A549 (cell line): ENCODE results near the gene HBS1L. TPM values are rescaled to one million over a fixed set of nuclear protein-coding genes. Genes with fewer than 3 reads are reported as not detected.

Experiments
- ATAC-seq, 2 experiments: fragments of 200-7000 bp in 1 of 2; fragments of >200 bp in 1 of 2; cut with Nextera tagmentation in 1 of 2; cut with Tn5 transposase in 1 of 2; 3 replicates each; pipeline versions ENCODE4 v1.8.0 to v1.9.1; 2018 to 2020; ENCODE audit warnings: mild to moderate bottlenecking in 1 of 2, moderate library complexity in 1 of 2
- CTCF ChIA-PET: fragments of 300-600 bp; sonication (Branson Sonifier 250); formaldehyde crosslinking; extraction: SDS; loops from one replicate; lab custom pipeline; 2021; ENCODE audit warnings: antibody characterized with exemption, inconsistent platforms; lab: Yijun Ruan, JAX
- POLR2A ChIA-PET: fragments of 350-600 bp; formaldehyde crosslinking; extraction: SDS; loops from one replicate; lab custom pipeline; 2021; ENCODE audit warnings: antibody characterized with exemption, inconsistent platforms; lab: Yijun Ruan, JAX
- DNase-seq, 2 experiments: peaks; one replicate each; pipeline versions ENCODE4 v3.0.0 to v3.0.0-alpha.2; 2011 to 2016; ENCODE audit warnings: low read depth in 1 of 2, low spot score in 1 of 2
- FAIRE-seq: peaks from 2 replicates; lab custom pipeline; 2011; peaks lifted over from hg19 to GRCh38; lab: Jason Lieb, UNC
- H3K27ac ChIP-seq, 2 experiments: fragments of >200 bp; sonication (Bioruptor Twin); formaldehyde crosslinking; 3 replicates each; pipeline ENCODE4 v1.5.1; 2016 to 2017
- H3K4me1 ChIP-seq: fragments of >200 bp; sonication (Bioruptor Twin); formaldehyde crosslinking; 3 replicates; pipeline ENCODE4 v1.6.1; 2016
- H3K4me2 ChIP-seq: fragments of >200 bp; sonication (Bioruptor Twin); formaldehyde crosslinking; 3 replicates; pipeline ENCODE4 v1.6.1; 2016
- H3K4me3 ChIP-seq: fragments of >200 bp; sonication (Bioruptor Twin); formaldehyde crosslinking; 3 replicates; pipeline ENCODE4 v1.5.1; 2016
- H3K9me3 ChIP-seq: fragments of >200 bp; sonication (Bioruptor Twin); formaldehyde crosslinking; 3 replicates; pipeline ENCODE4 v1.6.1; 2016
- CBX2 ChIP-seq: fragments of 200-600 bp; sonication (generic); IDR thresholded peaks from 2 replicates; pipeline ENCODE4 v1.6.1; 2016; ENCODE audit warnings: low read depth, mild to moderate bottlenecking, borderline replicate concordance
- CHD2 ChIP-seq: fragments of 150-350 bp; IDR thresholded peaks from 2 replicates; pipeline ENCODE4 v1.6.1; 2014; ENCODE audit warnings: low read length; ENCODE audit not compliant: partially characterized antibody
- EP300 ChIP-seq, 2 experiments: fragments of >200 bp; sonication (Bioruptor Twin); formaldehyde crosslinking; IDR thresholded peaks; 2 replicates in 1 of 2; 3 replicates in 1 of 2; pipeline ENCODE4 v1.6.1; 2016 to 2017
- FOSB ChIP-seq: fragments of 250-450 bp; sonication (Bioruptor Pico); IDR thresholded peaks from 2 replicates; pipeline ENCODE4 v1.5.0; 2020; ENCODE audit warnings: mild to moderate bottlenecking, moderate library complexity
- FOSL2 ChIP-seq, 2 experiments: fragments of 450-650 bp in 1 of 2; fragments of >200 bp in 1 of 2; sonication (Bioruptor Twin) in 1 of 2; formaldehyde crosslinking; IDR thresholded peaks; 2 replicates each; pipeline versions ENCODE4 v1.5.0 to v1.6.1; 2016 to 2020; ENCODE audit warnings: mild to moderate bottlenecking in 1 of 2, moderate library complexity in 1 of 2
- FOXS1 ChIP-seq: fragments of 250-450 bp; sonication (Bioruptor Pico); IDR thresholded peaks from 2 replicates; pipeline ENCODE4 v1.5.0; 2020; ENCODE audit warnings: mild to moderate bottlenecking, moderate library complexity
- HDAC2 ChIP-seq: fragments of 200-600 bp; sonication (generic); IDR thresholded peaks from 2 replicates; pipeline ENCODE4 v1.6.1; 2016
- HEYL ChIP-seq: fragments of 250-450 bp; sonication (Bioruptor Pico); IDR thresholded peaks from 2 replicates; pipeline ENCODE4 v1.8.0; 2021; ENCODE audit warnings: mild to moderate bottlenecking, moderate library complexity
- JUN ChIP-seq, 2 experiments: fragments of >200 bp; sonication (Bioruptor Twin); formaldehyde crosslinking; IDR thresholded peaks; 2 replicates in 1 of 2; 3 replicates in 1 of 2; pipeline ENCODE4 v1.6.1; 2016 to 2017
- MAFK ChIP-seq: fragments of 450-650 bp; IDR thresholded peaks from 2 replicates; pipeline ENCODE4 v1.6.1; 2014; ENCODE audit not compliant: partially characterized antibody
- NPAS2 ChIP-seq: fragments of 250-450 bp; sonication (Bioruptor Pico); IDR thresholded peaks from 2 replicates; pipeline ENCODE4 v1.8.0; 2022; ENCODE audit warnings: mild to moderate bottlenecking, moderate library complexity, borderline replicate concordance
- NR3C1 ChIP-seq: fragments of >200 bp; sonication (Bioruptor Twin); formaldehyde crosslinking; IDR thresholded peaks from 3 replicates; pipeline ENCODE4 v1.6.1; 2017
- POLR2AphosphoS2 ChIP-seq: conservative IDR thresholded peaks from 2 replicates; pipeline ENCODE4 v1.6.1; 2012; ENCODE audit warnings: low read length, improper control_type of control experiment, inconsistent platforms
- RNF2 ChIP-seq: fragments of 200-600 bp; sonication (generic); IDR thresholded peaks from 2 replicates; pipeline ENCODE4 v1.6.1; 2016; ENCODE audit warnings: low read depth, mild to moderate bottlenecking, antibody characterized with exemption, moderate library complexity, borderline replicate concordance
- SMC3 ChIP-seq: fragments of >200 bp; sonication (Bioruptor Twin); formaldehyde crosslinking; IDR thresholded peaks from 3 replicates; pipeline ENCODE4 v1.6.1; 2018; ENCODE audit warnings: inconsistent platforms
- SREBF2 ChIP-seq: fragments of 450-650 bp; IDR thresholded peaks from 2 replicates; pipeline ENCODE4 v1.6.1; 2014; ENCODE audit warnings: mild to moderate bottlenecking, moderate library complexity
- ZFP36 ChIP-seq: fragments of 450-650 bp; IDR thresholded peaks from 2 replicates; pipeline ENCODE4 v1.6.1; 2014; ENCODE audit warnings: borderline replicate concordance; ENCODE audit not compliant: partially characterized antibody
- ZSCAN20 ChIP-seq: fragments of 250-450 bp; sonication (Bioruptor Pico); IDR thresholded peaks from 2 replicates; pipeline ENCODE4 v1.8.0; 2022; ENCODE audit warnings: mild to moderate bottlenecking, moderate library complexity
- WGBS: methylation state at CpG from one replicate; pipeline ENCODE4 v1.1.6; 2017; ENCODE audit errors: missing lambda C conversion rate; 5-methylcytosine and 5-hydroxymethylcytosine counted together
- polyA plus RNA-seq, 4 experiments: library from polyadenylated mRNA; depleted of rRNA in 3 of 4; stranded (reverse); fragments of >200 nt; fragmentation: RNase III in 1 of 4; extraction: RNeasy Plus Mini Kit Qiagen cat#74134 plus additional on column Dnase treatment in 1 of 4; gene quantifications; 2 replicates in 3 of 4; 3 replicates in 1 of 4; pipeline ENCODE4 v1.2.3, GENCODE V29; 2011 to 2017
- TF ChIP-seq, protein P1 (sequence below): fragments of 200-600 bp; sonication (generic); IDR thresholded peaks from 2 replicates; pipeline ENCODE4 v1.6.1; 2016; ENCODE audit warnings: antibody characterized with exemption, mild to moderate bottlenecking, moderate library complexity
- TF ChIP-seq, protein P2 (sequence below): fragments of 150-350 bp; IDR thresholded peaks from 2 replicates; pipeline ENCODE4 v1.6.1; 2014; ENCODE audit warnings: low read depth, mild to moderate bottlenecking, low read length
- TF ChIP-seq, protein P3 (sequence below): IDR thresholded peaks from 2 replicates; pipeline ENCODE4 v1.6.1; 2012
- TF ChIP-seq, protein P4 (sequence below): fragments of >200 bp; sonication (Bioruptor Twin); formaldehyde crosslinking; IDR thresholded peaks from 3 replicates; pipeline ENCODE4 v1.5.1; 2016
- TF ChIP-seq, protein P5 (sequence below): fragments of 250-450 bp; sonication (Bioruptor Pico); IDR thresholded peaks from 2 replicates; pipeline ENCODE4 v1.5.0; 2020; ENCODE audit warnings: low read depth, mild to moderate bottlenecking, moderate library complexity

HBS1L gene
- polyA plus RNA-seq, 2 of the 4 experiments (the other 2 are of a cell fraction), result 41.5 to 61.7 TPM

DNA sequence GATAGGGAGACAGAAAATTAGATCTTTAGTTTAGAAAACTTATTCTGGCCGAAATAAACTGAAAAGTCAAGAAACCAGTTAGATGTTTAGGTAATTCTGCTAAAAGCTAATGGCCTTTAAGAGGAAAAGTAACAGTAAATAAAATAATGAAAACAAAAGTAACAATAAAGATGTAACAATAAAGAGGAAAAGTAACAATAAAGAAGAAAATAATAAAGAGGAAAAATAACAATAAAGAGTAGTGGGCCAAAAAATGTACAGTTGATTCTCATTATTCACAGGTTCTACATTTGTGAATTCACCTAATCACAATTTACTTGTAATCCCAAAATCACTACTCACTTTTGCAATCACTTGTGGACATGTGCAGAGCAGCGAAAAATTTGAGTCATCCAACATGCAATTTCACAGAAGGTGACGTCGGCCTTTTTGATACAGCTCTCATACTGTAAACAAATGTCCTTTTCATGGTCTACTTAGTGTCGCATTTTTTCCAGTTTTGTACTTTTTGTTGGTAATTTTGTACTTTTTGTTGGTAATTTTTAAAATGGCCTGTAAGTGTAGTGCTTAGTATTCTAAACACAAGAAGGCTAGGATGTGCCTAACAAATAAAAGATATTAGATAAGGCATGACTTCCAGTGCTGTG is 24.0 kb downstream of the HBS1L start (continued):
- TF ChIP-seq, protein P1, sequence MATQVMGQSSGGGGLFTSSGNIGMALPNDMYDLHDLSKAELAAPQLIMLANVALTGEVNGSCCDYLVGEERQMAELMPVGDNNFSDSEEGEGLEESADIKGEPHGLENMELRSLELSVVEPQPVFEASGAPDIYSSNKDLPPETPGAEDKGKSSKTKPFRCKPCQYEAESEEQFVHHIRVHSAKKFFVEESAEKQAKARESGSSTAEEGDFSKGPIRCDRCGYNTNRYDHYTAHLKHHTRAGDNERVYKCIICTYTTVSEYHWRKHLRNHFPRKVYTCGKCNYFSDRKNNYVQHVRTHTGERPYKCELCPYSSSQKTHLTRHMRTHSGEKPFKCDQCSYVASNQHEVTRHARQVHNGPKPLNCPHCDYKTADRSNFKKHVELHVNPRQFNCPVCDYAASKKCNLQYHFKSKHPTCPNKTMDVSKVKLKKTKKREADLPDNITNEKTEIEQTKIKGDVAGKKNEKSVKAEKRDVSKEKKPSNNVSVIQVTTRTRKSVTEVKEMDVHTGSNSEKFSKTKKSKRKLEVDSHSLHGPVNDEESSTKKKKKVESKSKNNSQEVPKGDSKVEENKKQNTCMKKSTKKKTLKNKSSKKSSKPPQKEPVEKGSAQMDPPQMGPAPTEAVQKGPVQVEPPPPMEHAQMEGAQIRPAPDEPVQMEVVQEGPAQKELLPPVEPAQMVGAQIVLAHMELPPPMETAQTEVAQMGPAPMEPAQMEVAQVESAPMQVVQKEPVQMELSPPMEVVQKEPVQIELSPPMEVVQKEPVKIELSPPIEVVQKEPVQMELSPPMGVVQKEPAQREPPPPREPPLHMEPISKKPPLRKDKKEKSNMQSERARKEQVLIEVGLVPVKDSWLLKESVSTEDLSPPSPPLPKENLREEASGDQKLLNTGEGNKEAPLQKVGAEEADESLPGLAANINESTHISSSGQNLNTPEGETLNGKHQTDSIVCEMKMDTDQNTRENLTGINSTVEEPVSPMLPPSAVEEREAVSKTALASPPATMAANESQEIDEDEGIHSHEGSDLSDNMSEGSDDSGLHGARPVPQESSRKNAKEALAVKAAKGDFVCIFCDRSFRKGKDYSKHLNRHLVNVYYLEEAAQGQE, result no peak
- TF ChIP-seq, protein P2, sequence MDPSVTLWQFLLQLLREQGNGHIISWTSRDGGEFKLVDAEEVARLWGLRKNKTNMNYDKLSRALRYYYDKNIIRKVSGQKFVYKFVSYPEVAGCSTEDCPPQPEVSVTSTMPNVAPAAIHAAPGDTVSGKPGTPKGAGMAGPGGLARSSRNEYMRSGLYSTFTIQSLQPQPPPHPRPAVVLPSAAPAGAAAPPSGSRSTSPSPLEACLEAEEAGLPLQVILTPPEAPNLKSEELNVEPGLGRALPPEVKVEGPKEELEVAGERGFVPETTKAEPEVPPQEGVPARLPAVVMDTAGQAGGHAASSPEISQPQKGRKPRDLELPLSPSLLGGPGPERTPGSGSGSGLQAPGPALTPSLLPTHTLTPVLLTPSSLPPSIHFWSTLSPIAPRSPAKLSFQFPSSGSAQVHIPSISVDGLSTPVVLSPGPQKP, result no peak
- TF ChIP-seq, protein P3, sequence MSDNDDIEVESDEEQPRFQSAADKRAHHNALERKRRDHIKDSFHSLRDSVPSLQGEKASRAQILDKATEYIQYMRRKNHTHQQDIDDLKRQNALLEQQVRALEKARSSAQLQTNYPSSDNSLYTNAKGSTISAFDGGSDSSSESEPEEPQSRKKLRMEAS, result no peak
- no peak for TF ChIP-seq NPAS2 (CRISPR knock-in tag)
- no peak for TF ChIP-seq HEYL (CRISPR knock-in tag)

DNA sequence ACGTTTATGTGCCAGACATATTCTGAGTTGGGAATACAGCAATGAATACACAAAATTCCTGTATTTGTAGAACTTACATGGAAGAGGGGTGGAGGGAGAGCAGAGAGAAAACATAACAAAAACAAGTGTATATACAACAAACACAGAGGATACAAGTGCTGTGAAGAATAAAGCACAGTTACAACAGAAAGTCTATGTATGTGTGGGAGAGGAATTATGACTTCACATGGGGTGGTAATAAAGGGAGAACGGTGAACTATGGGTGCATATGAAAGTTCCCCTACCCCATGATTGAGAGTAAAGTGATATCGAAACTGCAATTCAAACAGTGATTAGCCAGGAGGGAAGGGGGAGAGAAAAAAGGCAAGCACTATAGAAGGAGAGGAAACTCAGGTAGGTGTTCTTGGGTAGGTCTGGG is 24.6 kb downstream of the HBS1L start:
- TF ChIP-seq RNF2, result no peak
- no peak for TF ChIP-seq FOSL2 (IDR thresholded peaks at IDR 0.05)
- no peak for TF ChIP-seq FOSL2 (CRISPR knock-in tag; IDR thresholded peaks at IDR 0.05)
- TF ChIP-seq NR3C1, result no peak
- TF ChIP-seq, protein P2, result no peak
- TF ChIP-seq FOSB (CRISPR knock-in tag), result no peak
- TF ChIP-seq HDAC2, result no peak
- CTCF ChIA-PET, result no interaction called here
- FAIRE-seq, result no peak

DNA sequence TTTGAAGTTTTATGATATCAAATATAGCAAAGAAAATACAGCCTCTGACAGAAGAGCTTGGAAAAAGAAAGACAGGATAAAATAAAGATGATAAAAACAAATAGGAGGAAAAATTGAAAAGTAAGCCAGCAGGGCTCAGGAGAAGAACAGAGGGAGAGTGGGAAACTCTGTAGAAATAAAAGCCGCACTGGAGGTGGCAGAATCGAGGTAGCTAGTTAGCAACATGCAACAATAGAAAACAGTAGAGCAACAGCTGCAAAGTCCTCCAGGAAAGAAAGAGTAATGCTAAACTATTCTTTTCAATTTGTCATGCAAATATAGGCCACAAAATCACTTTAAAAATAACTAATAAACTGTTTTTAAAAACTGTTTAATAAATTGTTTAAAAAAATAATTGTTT is 28.8 kb downstream of the HBS1L start:
- WGBS, result 95% methylated on average over 2 of the region's 2 CpGs
- CTCF ChIA-PET, result no interaction called here
- POLR2A ChIA-PET, result no interaction called here
- H3K27ac ChIP-seq, result no peak overlapping the region
- no peaks in the 10 kb centered on the region for H3K4me1 ChIP-seq
- no peak for ATAC-seq
- no peaks in the 10 kb centered on the region for H3K9me3 ChIP-seq
- no peak overlapping the region for H3K4me3 ChIP-seq
- no peak for FAIRE-seq
- DNase-seq, result no peak
- H3K4me2 ChIP-seq, result no peak overlapping the region
- TF ChIP-seq FOXS1 (no peak), EP300 (IDR thresholded peaks at IDR 0.05) (no peak), FOSL2 (IDR thresholded peaks at IDR 0.05) (no peak), FOSL2 (CRISPR knock-in tag; IDR thresholded peaks at IDR 0.05) (no peak), POLR2AphosphoS2 (no peak), MAFK (no peak), SMC3 (no peak), NPAS2 (CRISPR knock-in tag) (no peak), FOSB (CRISPR knock-in tag) (no peak), CBX2 (no peak), CHD2 (no peak), SREBF2 (no peak), ZFP36 (no peak), ZSCAN20 (CRISPR knock-in tag) (no peak), JUN (IDR thresholded peaks at IDR 0.05) (no peak)
- TF ChIP-seq, protein P4, sequence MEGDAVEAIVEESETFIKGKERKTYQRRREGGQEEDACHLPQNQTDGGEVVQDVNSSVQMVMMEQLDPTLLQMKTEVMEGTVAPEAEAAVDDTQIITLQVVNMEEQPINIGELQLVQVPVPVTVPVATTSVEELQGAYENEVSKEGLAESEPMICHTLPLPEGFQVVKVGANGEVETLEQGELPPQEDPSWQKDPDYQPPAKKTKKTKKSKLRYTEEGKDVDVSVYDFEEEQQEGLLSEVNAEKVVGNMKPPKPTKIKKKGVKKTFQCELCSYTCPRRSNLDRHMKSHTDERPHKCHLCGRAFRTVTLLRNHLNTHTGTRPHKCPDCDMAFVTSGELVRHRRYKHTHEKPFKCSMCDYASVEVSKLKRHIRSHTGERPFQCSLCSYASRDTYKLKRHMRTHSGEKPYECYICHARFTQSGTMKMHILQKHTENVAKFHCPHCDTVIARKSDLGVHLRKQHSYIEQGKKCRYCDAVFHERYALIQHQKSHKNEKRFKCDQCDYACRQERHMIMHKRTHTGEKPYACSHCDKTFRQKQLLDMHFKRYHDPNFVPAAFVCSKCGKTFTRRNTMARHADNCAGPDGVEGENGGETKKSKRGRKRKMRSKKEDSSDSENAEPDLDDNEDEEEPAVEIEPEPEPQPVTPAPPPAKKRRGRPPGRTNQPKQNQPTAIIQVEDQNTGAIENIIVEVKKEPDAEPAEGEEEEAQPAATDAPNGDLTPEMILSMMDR, result no peak
- TF ChIP-seq, protein P5, sequence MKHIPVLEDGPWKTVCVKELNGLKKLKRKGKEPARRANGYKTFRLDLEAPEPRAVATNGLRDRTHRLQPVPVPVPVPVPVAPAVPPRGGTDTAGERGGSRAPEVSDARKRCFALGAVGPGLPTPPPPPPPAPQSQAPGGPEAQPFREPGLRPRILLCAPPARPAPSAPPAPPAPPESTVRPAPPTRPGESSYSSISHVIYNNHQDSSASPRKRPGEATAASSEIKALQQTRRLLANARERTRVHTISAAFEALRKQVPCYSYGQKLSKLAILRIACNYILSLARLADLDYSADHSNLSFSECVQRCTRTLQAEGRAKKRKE (CRISPR knock-in tag), result no peak
- TF ChIP-seq, protein P2, result no peak

More for the DNA sequence above, 24.6 kb downstream of the HBS1L start:
- DNase-seq (no peak), ATAC-seq (no peak)
- POLR2A ChIA-PET, result no interaction called here
- Histone ChIP-seq H3K4me2 (no peak overlapping the region), H3K27ac (no peak overlapping the region), H3K4me3 (no peak overlapping the region), H3K9me3 (no peaks in the 10 kb centered on the region), H3K4me1 (no peaks in the 10 kb centered on the region)
- WGBS, result 88% methylated on average over 3 of the region's 3 CpGs
